ENCODE data around the gene CSNK2A1.

Gene CSNK2A1

DNA sequence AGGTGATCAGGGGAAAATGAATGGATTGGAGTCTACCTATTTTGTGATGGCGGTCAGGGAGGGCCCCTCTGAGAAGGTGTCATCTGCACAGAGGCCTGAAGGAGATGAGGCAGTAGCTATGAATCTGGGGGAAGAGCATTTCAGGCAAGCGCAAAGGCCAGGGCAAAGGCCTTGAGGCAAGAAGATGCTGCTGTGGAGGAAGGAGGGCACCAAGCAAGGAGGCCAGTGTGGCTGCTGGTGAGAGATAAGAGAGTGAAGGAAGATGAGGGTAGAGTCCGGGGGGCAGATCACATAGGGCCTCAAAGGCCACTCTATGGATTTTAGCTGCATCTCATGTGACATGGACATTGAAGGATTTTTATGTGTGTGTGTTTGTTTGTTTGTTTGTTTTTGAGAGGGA is 20.6 kb upstream of the CSNK2A1 start:
- DNase-seq (ENCODE audit: low spot score), result no peak

DNA sequence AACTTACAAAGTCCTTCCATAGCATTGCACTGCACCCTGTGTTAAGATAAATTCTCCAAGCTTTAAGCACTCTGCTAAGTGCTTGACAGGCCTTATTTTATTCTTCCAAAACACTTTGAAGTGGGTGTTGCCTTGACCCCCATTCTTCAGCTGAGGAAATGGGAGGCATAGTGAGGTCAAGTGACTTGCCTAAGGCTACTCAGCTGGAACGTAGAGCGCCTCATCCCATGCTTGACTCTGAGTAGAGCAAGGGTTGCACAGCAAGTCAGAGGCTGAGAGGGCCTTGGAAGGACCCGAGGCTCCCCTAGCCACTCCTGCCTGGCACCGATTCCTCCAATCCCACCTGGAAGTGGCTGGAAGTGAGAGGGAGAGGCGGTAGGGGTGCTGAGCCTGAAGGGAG is 19.6 kb upstream of the CSNK2A1 start:
- no peak for DNase-seq (ENCODE audit: low spot score)

DNA sequence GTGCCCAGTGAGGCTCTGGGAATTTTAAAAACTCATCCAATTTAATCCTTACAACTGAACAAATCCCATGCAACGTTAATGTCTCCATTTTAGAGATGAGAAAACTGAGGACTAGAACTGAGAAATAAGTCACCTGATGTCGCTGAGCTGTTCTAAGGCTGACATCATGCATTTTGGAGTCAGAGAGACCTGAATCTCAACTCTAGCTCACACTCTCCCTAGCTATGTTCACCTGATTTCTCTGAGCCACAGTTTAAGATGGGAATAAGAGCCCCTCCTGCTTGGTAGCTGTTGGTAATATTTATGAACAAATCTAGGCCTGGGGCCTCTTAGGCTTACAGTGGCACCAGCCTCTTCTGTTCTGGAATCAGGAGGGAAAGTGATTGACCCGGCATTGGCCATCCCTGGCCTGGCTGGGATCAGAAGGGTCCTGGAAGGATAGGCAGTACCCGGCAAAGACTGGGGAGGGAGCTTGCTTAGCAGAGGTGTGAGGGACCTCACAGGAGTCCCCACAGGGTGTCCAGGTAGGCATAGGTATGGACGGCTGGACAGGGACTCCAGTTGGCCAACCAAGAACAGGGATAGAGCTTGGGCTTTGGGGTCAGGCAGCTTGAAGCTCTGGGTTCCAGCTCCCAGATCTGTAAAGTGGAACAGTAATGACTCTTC is 18.8 kb upstream of the CSNK2A1 start:
- DNase-seq (ENCODE audit: low spot score), result no peak

DNA sequence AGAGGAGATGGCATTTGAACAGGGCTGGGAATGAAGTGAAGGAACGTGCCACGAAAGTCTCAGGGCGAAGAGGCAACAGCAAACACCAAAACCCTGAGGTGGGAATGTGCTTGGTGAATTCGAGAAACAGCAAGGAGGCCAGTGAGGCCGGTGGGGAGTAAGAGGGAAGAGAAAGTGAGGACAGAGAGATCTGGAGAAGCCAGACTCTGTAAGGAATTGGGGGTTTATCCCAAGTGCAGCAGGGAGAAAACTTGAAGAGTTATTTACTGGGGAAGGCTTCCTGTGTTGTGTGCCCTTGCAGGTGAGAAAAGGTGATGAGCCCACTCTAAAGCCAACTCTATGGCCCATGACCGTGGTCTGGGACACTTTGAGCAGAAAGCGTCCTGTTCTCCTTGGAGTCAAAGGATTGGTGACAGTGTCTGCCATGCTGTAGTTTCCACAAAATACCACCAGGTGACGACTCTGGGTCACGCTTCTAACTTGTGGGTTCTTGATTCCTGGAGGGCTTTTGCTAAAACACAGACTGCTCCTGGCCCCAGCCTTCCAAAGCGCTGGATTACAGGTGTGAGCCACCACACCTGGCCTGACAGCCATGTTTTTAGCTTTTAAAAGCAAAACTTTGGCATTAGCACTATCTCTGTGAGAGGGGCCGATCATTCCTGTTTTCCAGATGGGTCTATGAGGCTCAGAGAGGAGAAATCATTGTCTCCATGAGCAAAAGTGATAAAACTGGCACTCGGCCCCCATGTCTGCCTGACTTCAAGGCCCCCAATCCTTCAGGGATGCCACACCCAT is 18.0 kb upstream of the CSNK2A1 start:
- peak; percentile 38 for DNase-seq (ENCODE audit: low spot score)

DNA sequence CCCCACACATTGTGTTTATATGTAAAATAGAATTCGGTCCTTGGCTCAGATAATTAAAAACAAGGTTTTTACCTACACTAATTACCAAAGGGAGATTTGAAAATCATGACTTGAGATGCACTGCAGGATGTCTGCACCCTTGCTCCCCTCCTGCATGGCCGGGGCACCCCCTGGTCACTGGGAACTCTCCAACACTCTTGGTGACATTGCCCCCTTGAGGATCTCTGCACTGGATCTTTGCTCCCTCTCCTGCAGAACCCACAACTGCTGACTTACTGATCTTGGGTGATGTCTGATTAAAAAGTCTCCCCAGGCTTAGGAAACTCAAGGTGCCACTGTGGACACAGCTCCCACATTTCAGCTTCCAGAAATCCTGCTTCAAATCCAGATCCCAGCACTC is 17.1 kb upstream of the CSNK2A1 start:
- DNase-seq (ENCODE audit: low spot score), result no peak

DNA sequence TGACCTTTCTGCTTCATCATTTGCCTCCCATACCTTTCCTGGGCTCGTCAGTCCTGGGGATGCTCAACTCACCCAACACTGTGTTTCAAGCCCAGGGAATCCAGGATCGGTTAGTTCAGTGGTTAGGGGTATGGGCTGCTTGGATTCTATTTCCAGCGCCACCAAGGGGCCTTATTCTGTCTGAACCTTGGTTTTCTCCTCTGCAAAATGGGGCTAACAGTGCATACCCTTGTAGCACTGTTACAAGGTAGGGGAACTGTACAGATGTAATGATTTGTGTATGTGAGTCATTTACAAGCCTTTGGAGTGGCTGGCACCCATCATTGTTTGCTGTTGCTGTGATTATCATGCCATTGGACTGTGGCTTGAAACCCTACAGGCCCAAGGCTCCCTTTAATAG is 14.5 kb upstream of the CSNK2A1 start:
- DNase-seq (ENCODE audit: low spot score), result no peak

DNA sequence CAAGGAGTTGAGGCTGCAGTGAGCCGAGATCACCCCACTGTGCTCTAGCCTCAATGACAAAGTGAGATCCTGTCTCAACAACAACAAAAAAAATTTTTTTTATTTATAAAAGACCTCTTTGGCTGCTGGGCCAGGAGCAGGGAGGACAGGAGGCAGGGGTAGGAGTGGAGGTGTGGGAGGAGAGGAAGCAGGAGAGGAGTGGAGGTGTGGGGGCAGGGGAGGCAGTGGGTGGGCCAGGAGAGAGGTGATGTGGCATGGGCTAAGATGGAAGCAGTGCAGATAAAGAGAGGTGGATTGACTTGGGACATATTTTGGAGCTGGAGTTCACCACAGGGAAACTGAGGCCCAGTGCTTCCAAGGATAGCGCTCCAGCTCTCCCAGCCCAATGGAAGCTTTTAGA is 13.4 kb upstream of the CSNK2A1 start:
- no peak for DNase-seq (ENCODE audit: low spot score)

DNA sequence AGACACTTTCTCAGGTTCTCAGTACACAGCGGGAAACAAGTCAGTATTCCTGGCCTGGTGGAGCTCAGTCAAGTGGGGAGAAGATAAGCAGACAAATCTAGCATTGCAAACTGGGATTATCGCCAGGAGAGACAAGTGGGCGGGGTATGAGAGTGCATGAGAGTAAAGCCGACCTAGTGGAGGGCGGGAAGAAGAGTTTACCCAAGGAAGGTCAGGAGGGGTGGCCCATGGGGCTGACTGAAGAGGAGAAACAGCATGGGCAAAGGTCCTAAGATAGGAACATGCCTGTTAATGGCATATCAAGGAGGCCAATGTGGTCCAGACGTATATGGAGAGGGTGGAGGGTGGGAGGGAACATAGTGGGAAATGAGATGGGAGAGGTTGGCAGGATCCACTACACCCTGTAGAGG is 12.4 kb upstream of the CSNK2A1 start:
- DNase-seq (ENCODE audit: low spot score), result no peak

DNA sequence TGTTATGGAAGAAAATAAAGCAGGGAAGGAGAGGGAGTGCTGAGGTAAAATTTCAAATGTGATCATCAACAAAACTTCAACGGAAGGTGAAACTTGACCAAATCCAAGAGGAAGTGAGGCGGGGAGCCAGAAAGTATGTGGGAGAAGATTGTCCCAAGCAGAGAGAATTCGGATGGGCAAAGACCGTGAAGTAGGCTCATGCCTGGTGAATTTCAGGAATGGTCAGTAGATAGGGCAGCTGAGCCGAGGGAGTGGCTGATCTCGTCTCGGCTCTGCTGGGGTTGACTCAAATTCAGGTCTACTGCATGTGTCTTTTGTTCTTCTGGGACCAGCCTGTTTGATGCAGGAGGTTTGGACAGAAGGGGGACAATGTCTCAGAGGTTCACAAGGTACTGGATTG is 7.0 kb upstream of the CSNK2A1 start:
- DNase-seq (ENCODE audit: low spot score), result no peak

DNA sequence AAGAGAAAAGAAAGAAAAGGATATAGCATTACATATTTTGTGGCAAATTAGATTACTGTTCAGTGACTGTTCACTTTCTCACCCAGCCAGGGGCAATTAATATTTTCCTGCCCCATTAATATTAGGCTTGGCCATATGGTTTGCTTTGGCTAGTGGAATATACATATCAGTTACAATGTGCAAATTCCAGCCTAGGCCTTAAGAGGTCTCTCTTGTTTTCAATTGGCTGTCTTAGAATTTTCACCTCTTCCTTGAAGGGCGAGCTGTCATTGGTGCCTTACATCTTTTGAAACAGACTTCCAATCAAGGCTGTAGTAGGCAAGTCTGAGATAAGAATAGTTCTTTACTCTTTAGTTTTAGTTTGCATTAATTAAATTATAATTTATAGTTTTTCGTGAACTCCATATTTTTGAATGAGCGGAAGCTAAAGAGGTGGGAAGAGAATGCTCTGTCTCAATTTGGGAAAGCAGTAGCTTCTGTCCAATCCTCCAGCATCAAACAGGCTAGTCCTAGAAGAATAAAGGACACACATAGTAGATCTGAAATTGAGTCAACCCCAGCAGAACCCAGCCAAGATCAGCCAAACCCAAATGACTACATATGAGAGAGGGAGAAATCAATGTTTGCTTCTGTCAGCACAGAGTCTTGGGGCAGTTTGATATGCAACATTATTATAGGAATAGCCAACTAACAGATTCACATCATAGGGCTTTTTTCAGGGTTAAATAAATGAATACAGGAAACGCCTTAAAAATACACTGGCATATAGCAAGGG is 6.3 kb upstream of the CSNK2A1 start:
- no peak for DNase-seq (ENCODE audit: low spot score)

DNA sequence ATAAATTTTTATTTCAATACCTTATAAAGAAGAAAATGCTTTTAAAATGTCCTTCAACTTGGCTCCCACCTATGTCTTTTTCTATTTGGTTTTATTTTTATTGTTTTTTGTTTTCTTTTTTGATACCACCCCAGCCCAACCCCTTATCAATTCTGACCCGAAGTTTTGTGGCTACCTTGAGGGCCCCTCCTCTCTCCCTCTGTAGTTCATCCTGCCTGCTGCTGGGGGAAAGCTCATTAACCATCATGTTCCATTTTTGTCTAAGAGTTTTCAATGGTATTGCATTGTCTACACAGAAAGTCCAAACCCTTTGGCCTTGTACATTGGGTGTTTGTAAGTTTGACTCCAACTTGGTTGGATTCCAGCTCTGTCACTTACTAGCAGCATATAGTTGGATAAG is 5.3 kb upstream of the CSNK2A1 start:
- no peak for DNase-seq (ENCODE audit: low spot score)

DNA sequence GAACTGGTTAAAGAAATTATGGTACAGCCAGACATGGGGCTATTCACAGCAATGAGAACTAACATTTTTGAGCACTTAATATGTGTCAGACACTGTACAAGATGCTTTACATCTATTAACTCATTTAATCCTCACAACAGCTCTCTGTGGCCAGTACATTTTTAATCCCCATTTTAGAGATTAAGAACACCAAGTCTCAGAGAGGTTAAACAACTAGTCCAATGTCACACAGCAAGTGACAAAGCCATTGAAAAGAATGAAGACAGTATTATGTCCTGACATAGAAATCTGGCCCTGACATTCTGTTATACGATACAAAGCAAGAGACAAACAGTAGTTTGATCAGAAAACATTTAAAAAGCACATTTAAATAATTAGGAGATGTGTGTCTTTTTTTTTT is 3.8 kb upstream of the CSNK2A1 start:
- DNase-seq (ENCODE audit: low spot score), result no peak

DNA sequence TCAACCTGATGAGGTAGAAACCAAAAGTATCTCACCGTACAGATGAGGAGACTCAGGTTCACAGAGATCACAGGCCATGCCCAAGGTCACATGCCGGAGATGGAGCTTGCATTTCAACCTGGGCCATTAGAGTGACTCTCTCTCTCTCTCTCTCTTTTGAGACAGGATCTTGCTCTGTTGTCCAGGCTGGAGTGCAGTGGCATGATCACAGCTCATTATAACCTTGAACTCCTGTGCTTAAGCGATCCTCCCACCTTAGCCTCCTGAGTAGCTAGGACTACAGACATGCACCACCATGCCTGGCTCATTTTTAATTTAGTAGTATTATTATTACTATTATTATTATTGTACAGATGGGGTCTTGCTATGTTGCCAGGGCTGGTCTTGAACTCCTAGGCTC is 2.8 kb upstream of the CSNK2A1 start:
- DNase-seq (ENCODE audit: low spot score), result no peak

DNA sequence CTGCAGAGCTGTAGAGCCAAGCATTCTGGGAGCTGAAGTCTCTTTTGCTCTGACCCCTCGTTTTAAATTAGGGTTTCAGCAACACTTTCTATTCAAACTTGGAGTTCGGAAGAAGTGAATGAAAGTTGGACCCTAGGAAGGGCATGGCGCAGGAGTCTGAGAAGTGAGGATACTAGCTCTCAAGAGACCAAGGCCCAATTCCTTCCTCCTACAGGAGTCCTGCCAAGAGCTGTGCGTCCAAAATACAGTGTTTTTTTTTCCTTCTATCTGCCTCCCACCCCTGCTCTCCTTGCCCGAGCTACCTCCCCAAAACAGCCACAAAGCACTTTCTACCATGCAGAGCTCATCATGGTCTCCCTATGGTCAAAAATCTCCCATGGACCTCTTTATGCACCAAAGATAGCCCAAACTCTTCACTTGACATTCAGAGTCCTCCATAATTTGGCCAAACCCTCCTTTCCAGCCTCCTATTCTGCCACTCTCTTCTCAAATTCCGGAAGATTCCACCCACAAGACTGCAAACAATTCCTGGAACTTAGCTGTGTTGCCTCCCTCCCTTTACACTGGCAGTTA is 649 bp upstream of the CSNK2A1 start:
- DNase-seq (ENCODE audit: low spot score), result no peak

DNA sequence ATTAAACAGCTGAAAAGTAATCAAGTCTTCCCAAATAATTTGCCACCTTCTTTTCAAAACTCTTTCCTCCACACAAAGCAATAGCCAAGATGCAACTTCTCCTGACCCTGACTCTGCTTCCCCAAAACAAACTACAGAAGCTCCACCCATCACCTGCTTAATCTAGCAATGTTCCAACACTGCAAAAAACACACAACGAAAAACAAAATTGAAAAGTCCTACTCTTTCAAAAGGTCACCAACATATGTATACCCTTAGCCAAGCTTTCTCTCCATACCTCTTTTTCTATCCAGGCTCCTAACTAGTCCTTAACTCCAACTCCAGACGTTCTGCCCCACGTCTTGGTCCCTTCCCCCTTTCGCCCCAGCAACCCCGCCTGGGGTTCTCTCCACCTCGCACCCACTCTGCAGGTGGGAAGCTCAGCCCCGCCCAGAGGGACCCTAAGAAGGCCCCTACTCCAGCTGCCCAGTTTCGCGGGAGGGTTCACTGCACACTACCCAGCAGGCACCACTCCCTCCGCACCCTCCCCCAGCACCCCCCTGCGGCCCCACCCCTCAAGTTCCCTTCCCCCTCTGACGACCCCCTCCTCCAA is 717 bp downstream of the CSNK2A1 start:
- no peak for DNase-seq (ENCODE audit: low spot score)

DNA sequence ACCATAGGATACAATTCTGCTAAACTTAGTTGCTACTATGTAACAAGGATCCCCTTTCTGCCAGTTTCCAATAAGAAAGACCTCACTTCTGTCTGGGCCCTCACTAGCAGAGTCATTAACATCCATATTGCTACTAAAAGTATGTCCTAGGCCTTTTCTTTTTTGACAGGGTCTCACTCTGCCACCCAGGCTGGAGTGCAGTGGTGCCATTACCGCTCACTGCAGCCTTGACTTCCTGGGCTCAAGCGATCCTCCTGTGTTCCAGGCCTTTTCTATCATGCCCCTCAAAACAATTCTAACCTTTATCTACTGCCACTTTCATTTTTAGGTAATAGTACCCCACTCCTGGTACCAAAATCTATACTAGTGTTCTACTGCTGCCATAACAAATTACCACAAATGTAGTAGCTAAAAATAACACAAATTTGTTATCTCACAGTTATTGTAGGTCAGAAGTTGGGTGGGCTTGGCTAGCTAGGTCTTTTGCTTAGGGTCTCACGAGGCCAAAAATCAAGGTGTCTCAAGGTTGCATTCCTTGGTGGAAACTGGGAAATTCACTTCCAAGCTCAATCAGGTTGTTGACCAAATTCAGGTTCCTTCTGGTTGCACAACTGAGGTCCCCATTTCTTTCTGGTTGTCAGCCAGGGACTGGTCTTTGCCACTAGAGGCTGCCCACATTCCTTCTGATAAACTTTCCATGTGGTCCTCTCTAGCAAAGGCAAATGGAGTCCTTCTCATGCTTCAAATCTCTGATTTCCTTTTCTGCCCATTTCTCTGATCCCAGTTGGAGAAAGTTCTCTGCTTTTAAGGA is 3.0 kb downstream of the CSNK2A1 start:
- no peak for DNase-seq (ENCODE audit: low spot score)

DNA sequence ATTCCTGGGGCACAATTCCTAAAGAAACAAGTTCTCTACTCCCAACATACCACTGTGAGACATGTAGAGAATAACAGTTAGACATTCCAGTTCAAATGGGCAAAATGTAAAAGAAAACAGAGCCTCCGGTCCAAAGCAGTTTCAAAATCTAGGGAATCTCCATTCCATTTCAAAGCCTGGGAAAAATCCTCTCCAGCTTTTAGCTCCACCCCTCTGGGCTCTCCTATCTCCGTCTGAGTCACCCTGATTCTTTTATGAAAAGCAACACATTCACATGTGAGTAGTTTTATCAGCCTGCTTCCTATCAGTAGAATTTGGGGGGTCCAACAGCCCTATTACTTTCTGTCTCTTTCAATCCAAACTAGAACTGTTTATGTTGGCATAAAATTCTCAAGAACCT is 3.7 kb downstream of the CSNK2A1 start:
- no peak for DNase-seq (ENCODE audit: low spot score)

DNA sequence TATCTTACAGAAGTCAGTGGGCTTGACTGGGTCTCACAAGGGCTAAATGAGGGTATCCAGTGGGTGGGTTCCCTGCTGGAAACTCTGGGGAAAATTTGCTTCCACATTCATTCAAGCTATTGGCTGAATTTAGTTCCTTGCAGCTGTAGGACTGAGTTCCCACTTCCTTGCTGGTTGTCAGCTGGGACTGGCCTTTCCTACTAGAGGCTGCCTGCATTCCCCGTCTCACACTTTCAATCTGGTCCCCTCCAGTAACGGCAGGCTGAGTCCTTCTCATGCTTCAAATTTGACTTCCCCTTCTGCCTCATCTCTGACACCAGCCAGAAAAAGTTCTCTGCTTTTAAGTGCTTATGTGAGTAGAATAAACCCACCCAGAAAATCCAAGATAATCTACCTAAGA is 4.4 kb downstream of the CSNK2A1 start:
- DNase-seq (ENCODE audit: low spot score), result no peak

DNA sequence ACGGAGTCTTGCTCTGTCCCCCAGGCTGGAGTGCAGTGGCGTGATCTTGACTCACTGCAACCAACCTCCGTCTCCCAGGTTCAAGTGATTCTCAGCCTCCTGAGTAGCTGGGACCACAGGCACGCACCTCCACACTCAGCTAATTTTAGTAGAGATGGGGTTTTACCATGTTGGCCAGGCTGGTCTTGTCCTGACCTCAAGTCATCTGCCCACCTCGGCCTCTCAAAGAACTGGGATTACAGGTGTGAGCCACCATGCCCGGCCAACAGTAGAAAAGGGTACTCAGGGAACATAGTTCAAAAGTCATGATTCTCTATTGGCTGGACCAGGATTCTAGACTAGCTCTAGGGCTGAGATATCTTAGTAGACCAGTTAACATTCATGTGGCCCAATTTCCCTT is 5.6 kb downstream of the CSNK2A1 start:
- no peak for DNase-seq (ENCODE audit: low spot score)

DNA sequence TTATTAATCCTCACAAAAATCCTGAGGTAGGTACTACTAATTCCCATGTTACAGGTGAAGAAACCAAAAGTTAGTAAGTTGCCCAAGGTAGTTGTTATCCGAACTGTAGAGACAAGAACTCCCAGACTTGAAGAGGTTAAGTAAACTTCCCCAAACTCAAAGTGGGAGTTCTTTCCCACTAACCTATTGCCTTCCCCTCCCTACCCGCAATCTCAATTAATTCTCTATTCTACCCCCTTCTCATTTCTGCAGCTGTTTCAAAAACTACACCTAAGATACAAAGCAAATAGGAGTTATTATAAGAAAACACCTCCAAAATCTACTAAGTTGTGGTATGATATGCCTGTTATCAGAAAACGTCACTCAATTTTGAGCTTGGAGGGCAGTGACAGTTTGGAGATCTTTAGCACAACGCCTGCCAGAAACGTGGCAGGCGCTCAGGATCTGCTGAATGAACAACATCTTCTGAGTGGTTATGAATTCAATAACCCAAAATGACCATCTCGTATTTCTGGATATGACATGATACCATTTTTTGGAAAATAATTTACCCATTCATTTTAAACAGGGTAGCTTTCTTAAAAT is 7.1 kb downstream of the CSNK2A1 start:
- DNase-seq (ENCODE audit: low spot score), result no peak

DNA sequence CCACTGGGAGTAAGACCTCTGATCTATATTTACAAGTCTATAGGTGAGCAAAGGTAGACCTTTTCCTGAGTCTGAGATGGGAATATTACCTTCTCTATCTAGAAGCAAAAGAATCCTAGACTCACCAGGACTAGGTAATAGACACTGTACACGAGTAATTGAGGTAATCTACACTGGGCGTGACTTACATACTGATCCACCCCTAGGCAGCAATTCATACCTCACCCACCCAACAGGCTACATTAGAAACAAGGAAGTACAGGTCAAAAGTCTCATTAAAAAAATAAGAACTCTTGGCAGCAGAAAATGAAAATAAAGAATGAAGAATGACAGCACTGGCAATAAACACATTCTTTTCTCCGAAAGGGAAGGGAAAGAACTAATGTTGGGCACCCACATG is 7.6 kb downstream of the CSNK2A1 start:
- no peak for DNase-seq (ENCODE audit: low spot score)
